Measurements from ENCODE around the gene ATP2B2. TPM values are rescaled to one million over a fixed set of nuclear protein-coding genes. Genes with fewer than 3 reads are reported as not detected.

ATP2B2 gene
- total and polyA plus RNA-seq, 7 donors = 0.08 to 6.5 (median 0.77) TPM

GRCh38 chr3:10283638-10284037, 221.7 kb downstream of the ATP2B2 start:
- DNase-seq = no peak
- Histone ChIP-seq H3K36me3 (ENCODE audit: insufficient read depth in 1 of 2, low read depth in 1 of 2) (peaks cover 13 to 91% of the 10 kb centered on the region in 2 donors), H3K27ac (no peak overlapping the region), H3K27me3 (ENCODE audit: insufficient read depth in 3 of 3, low read length in 2 of 3) (no peaks in the 10 kb centered on the region), H3K4me3 (no peak overlapping the region), H3K9me3 (no peaks in the 10 kb centered on the region), H3K4me1 (no peaks in the 10 kb centered on the region)
- intact Hi-C loops (cut with DNase I) = no loop called here
- TF ChIP-seq, protein P1, sequence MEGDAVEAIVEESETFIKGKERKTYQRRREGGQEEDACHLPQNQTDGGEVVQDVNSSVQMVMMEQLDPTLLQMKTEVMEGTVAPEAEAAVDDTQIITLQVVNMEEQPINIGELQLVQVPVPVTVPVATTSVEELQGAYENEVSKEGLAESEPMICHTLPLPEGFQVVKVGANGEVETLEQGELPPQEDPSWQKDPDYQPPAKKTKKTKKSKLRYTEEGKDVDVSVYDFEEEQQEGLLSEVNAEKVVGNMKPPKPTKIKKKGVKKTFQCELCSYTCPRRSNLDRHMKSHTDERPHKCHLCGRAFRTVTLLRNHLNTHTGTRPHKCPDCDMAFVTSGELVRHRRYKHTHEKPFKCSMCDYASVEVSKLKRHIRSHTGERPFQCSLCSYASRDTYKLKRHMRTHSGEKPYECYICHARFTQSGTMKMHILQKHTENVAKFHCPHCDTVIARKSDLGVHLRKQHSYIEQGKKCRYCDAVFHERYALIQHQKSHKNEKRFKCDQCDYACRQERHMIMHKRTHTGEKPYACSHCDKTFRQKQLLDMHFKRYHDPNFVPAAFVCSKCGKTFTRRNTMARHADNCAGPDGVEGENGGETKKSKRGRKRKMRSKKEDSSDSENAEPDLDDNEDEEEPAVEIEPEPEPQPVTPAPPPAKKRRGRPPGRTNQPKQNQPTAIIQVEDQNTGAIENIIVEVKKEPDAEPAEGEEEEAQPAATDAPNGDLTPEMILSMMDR (IDR thresholded peaks at IDR 0.05) = no peak
- ATAC-seq = no peak
- 62 to 81% (median 73%) methylated on average over 5 of the region's 5 CpGs for WGBS, 3 donors

- intact Hi-C loops (cut with DNase I) = no loop called here
- DNase-seq (no peak), ATAC-seq (no peak)
- no peak overlapping the region for H3K27ac ChIP-seq
- WGBS, 3 donors = 82 to 84% (median 83%) methylated on average over 5 of the region's 5 CpGs
- H3K27me3 ChIP-seq (ENCODE audit: insufficient read depth in 3 of 3, low read length in 2 of 3) = no peaks in the 10 kb centered on the region
- H3K4me3 ChIP-seq = no peak overlapping the region
- H3K36me3 ChIP-seq (ENCODE audit: insufficient read depth in 1 of 2, low read depth in 1 of 2) = peaks cover 13 to 91% of the 10 kb centered on the region in 2 donors
- no peaks in the 10 kb centered on the region for H3K4me1 ChIP-seq
- no peaks in the 10 kb centered on the region for H3K9me3 ChIP-seq
- TF ChIP-seq, protein P1 (IDR thresholded peaks at IDR 0.05) = no peak
These were observed 223.4 kb downstream of the ATP2B2 start for GRCh38 chr3:10281951-10282350.

GRCh38 chr3:10280571-10280970, 224.8 kb downstream of the ATP2B2 start:
- TF ChIP-seq, protein P1 (IDR thresholded peaks at IDR 0.05) = no peak
- H3K36me3 ChIP-seq (ENCODE audit: insufficient read depth in 1 of 2, low read depth in 1 of 2) = peaks cover 13 to 89% of the 10 kb centered on the region in 2 donors
- no peak overlapping the region for H3K27ac ChIP-seq
- no peak for DNase-seq
- intact Hi-C loops (cut with DNase I) = no loop called here
- no peaks in the 10 kb centered on the region for H3K27me3 ChIP-seq (ENCODE audit: insufficient read depth in 3 of 3, low read length in 2 of 3)
- H3K4me1 ChIP-seq = no peaks in the 10 kb centered on the region
- no peak overlapping the region for H3K4me3 ChIP-seq
- 85 to 90% (median 85%) methylated on average over 6 of the region's 6 CpGs for WGBS, 3 donors
- no peaks in the 10 kb centered on the region for H3K9me3 ChIP-seq
- ATAC-seq = no peak

DNA sequence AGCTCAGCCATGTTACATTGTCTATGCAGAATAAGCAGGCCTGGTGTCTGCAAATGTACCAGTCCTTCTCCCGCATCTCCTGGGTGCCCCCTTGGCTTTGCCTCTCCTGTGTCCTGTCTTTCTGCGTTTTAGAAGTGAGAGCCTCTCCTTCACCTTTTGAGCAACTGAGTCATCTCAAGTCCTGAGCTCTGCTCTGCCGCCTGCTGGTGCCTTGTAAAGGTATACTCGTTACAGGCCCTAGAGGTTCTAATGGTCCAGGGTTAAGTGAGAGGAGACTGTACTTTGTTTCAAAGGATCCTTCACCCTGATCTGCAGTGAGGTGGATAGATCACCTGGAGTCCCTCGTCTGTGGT, 225.2 kb downstream of the ATP2B2 start:
- intact Hi-C loops (cut with DNase I) = no loop called here
- no peaks in the 10 kb centered on the region for H3K9me3 ChIP-seq
- TF ChIP-seq, protein P1 (IDR thresholded peaks at IDR 0.05) = no peak
- DNase-seq (no peak), ATAC-seq (no peak)
- no peaks in the 10 kb centered on the region for H3K27me3 ChIP-seq (ENCODE audit: insufficient read depth in 3 of 3, low read length in 2 of 3)
- no peak overlapping the region for H3K4me3 ChIP-seq
- WGBS, 3 donors = 79 to 82% (median 82%) methylated on average over 5 of the region's 5 CpGs
- peaks cover 13 to 85% of the 10 kb centered on the region in 2 donors for H3K36me3 ChIP-seq (ENCODE audit: insufficient read depth in 1 of 2, low read depth in 1 of 2)
- no peak overlapping the region for H3K27ac ChIP-seq
- no peaks in the 10 kb centered on the region for H3K4me1 ChIP-seq

All from psoas muscle (tissue), 8 donors.